Stimulated activated CD4-positive, alpha-beta T cell treated with anti-CD3 and anti-CD28 coated beads, Interleukin-4, amount 100 ng/mL, for 48 hours (primary cell): Measurements from ENCODE around the gene PINLYP.

ENCODE experiments used
- DNase-seq, 2 donors: peaks; one replicate each; pipeline ENCODE4 v3.0.0-alpha.2; 2020; ENCODE audit warnings: low read depth in 2 of 2

PINLYP gene

GRCh38 chr19:43605875-43606568, 30.4 kb downstream of the PINLYP start:
- no peak for DNase-seq

- DNase-seq, result no peak
Observed at GRCh38 chr19:43606569-43607229, 31.1 kb downstream of the PINLYP start.

GRCh38 chr19:43607238-43608205, 31.9 kb downstream of the PINLYP start:
- no peak for DNase-seq

- DNase-seq, result no peak
Observed at GRCh38 chr19:43609872-43610271, 34.3 kb downstream of the PINLYP start.

- no peak for DNase-seq
Observed at GRCh38 chr19:43610493-43610892, 34.9 kb downstream of the PINLYP start.

- no peak for DNase-seq
Observed at GRCh38 chr19:43611788-43612187, 36.2 kb downstream of the PINLYP start, which contains the start of gene SRRM5. Gene SRRM5, plus strand, starts transcription at chr19:43612088. Its CDS starts 34 bp downstream, at chr19:43612122.

- no peak for DNase-seq
Observed at GRCh38 chr19:43612374-43612773, 36.8 kb downstream of the PINLYP start.

- DNase-seq, result no peak
Observed at GRCh38 chr19:43616306-43616705, 40.7 kb downstream of the PINLYP start.

GRCh38 chr19:43616954-43617353, 41.4 kb downstream of the PINLYP start:
- DNase-seq, result no peak

GRCh38 chr19:43618921-43619261, 43.3 kb downstream of the PINLYP start:
- peak in 1 of 2 donors; percentile 41 for DNase-seq

- peak; percentile 76 to 83 for DNase-seq
Observed at GRCh38 chr19:43619262-43620060, 43.9 kb downstream of the PINLYP start, which contains the start of gene ZNF428. Gene ZNF428, minus strand, starts transcription at chr19:43619629. Its CDS starts 5,325 bp downstream, at chr19:43614304.

- peak in 1 of 2 donors; percentile 75 for DNase-seq
Observed at GRCh38 chr19:43620061-43621001, 44.7 kb downstream of the PINLYP start.

- no peak for DNase-seq
Observed at GRCh38 chr19:43622070-43622469, 46.5 kb downstream of the PINLYP start.

- DNase-seq, result no peak
Observed at GRCh38 chr19:43622956-43623355, 47.4 kb downstream of the PINLYP start.

GRCh38 chr19:43623889-43624670, 48.5 kb downstream of the PINLYP start:
- DNase-seq, result no peak

- DNase-seq, result peak; percentile 86 to 88
Observed at GRCh38 chr19:43624933-43625332, 49.3 kb downstream of the PINLYP start.

GRCh38 chr19:43625918-43626579, 50.4 kb downstream of the PINLYP start:
- DNase-seq, result peak in 1 of 2 donors; percentile 15

- no peak for DNase-seq
Observed at GRCh38 chr19:43626838-43627237, 51.2 kb downstream of the PINLYP start.
